ENCODE data around the gene MEF2D.

DNA sequence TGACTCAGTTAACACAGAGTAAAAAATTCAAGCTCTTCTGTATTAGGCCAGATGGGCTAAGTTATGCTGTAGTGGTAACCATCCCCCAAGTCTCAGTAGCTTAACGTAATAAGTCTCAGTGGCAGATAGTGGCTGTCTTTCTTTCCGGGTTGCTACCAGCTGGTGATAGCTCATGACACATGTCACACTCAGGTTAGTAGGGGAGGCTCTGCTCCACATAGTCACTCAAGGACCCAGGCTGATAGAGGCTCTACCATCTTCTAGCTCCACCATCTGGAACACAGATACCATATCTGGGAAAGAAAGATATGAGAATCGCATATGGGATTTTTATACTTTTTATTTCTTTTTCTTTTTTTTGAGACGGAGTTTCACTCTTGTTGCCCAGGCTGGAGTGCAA, 16.2 kb upstream of the MEF2D start:
- TF ChIP-seq POLR2A (IDR thresholded peaks at IDR 0.05; ENCODE audit: low read length) (no peak), GATA1 (IDR thresholded peaks at IDR 0.05; ENCODE audit: low read depth, low read length) (no peak)
